VCaP (cell line): ENCODE results near the gene SLC4A1AP.
A peak's percentile ranks its signal among the peaks of the same experiment; 100 is the strongest.
"Not testable (repeated sequence)": the region's sequence is repeated elsewhere in the genome, so short reads cannot be mapped to it uniquely, and the experiment has no call there.

Experiments used
- H3K27ac ChIP-seq: fragments of 450-650 bp; 2 replicates; pipeline ENCODE4 v1.5.1; 2017
- CTCF ChIP-seq: fragments of 450-650 bp; conservative IDR thresholded peaks from 2 replicates; pipeline ENCODE4 v1.5.1; 2017; ENCODE audit warnings: mild to moderate bottlenecking, moderate library complexity

SLC4A1AP gene

GRCh38 chr2:27627963-27628766, 35.5 kb upstream of the SLC4A1AP start:
- TF ChIP-seq CTCF: no peak
- H3K27ac ChIP-seq: peak overlapping the region; percentile 75

- H3K27ac ChIP-seq: peak within 1 kb of the TSS; percentile 75
- no peak for TF ChIP-seq CTCF
These were observed 34.7 kb upstream of the SLC4A1AP start, which contains the start of the genes CCDC121 and GPN1 for GRCh38 chr2:27628767-27629709. Gene CCDC121, minus strand, starts transcription at chr2:27629012. Its CDS starts 1,213 bp downstream, at chr2:27627799. Gene GPN1, plus strand, starts transcription at chr2:27629050. Its CDS starts 9 bp downstream, at chr2:27629059.

- not testable (repeated sequence) for H3K27ac ChIP-seq
These were observed 33.4 kb upstream of the SLC4A1AP start for GRCh38 chr2:27630257-27630656.

- no peak for TF ChIP-seq CTCF
- H3K27ac ChIP-seq: no peak overlapping the region
These were observed 29.4 kb upstream of the SLC4A1AP start for GRCh38 chr2:27634291-27634690.

GRCh38 chr2:27636766-27637165, 26.9 kb upstream of the SLC4A1AP start:
- no peak overlapping the region for H3K27ac ChIP-seq
- no peak for TF ChIP-seq CTCF

GRCh38 chr2:27638037-27638637, 25.6 kb upstream of the SLC4A1AP start:
- TF ChIP-seq CTCF: no peak

GRCh38 chr2:27638709-27639108, 25.0 kb upstream of the SLC4A1AP start:
- TF ChIP-seq CTCF: no peak
- H3K27ac ChIP-seq: no peak overlapping the region

More at GRCh38 chr2:27638037-27638637, 25.6 kb upstream of the SLC4A1AP start:
- no peak overlapping the region for H3K27ac ChIP-seq
